Fibroblast of peridontal ligament (primary cell): ENCODE measurements around the gene ZNF142.

Source experiments
- DNase-seq: peaks from one replicate; pipeline ENCODE4 v3.0.0-alpha.2; 2010; ENCODE audit errors: extremely low read depth

ZNF142 gene

GRCh38 chr2:218648088-218648786, 11.2 kb downstream of the ZNF142 start:
- DNase-seq: peak; percentile 75

- peak; percentile 56 for DNase-seq
Observed at GRCh38 chr2:218645126-218645525, 14.3 kb downstream of the ZNF142 start.

- DNase-seq: no peak
Observed at GRCh38 chr2:218644721-218645120, 14.7 kb downstream of the ZNF142 start.

GRCh38 chr2:218643751-218644310, 15.6 kb downstream of the ZNF142 start:
- no peak for DNase-seq

- DNase-seq: no peak
Observed at GRCh38 chr2:218642786-218643185, 16.6 kb downstream of the ZNF142 start.

- DNase-seq: no peak
Observed at GRCh38 chr2:218642121-218642656, 17.2 kb downstream of the ZNF142 start.

GRCh38 chr2:218638372-218638771, 21.1 kb downstream of the ZNF142 start:
- no peak for DNase-seq

GRCh38 chr2:218635719-218636118, 23.7 kb downstream of the ZNF142 start:
- DNase-seq: no peak

GRCh38 chr2:218631837-218632236, 27.6 kb downstream of the ZNF142 start:
- DNase-seq: no peak

GRCh38 chr2:218627939-218628338, 31.5 kb downstream of the ZNF142 start:
- no peak for DNase-seq

- no peak for DNase-seq
Observed at GRCh38 chr2:218626369-218626768, 33.1 kb downstream of the ZNF142 start.

GRCh38 chr2:218623366-218623705, 36.1 kb downstream of the ZNF142 start:
- no peak for DNase-seq

- no peak for DNase-seq
Observed at GRCh38 chr2:218622606-218623365, 36.6 kb downstream of the ZNF142 start.

GRCh38 chr2:218621007-218621406, 38.4 kb downstream of the ZNF142 start:
- no peak for DNase-seq

GRCh38 chr2:218618102-218618860, 41.1 kb downstream of the ZNF142 start:
- peak; percentile 44 for DNase-seq

- no peak for DNase-seq
Observed at GRCh38 chr2:218615868-218616315, 43.5 kb downstream of the ZNF142 start.

GRCh38 chr2:218607436-218608115, 51.8 kb downstream of the ZNF142 start, which contains the start of gene PLCD4:
Gene PLCD4 (plus strand): TSS chr2:218607899. CDS start chr2:218615740, 7,841 bp downstream.
- DNase-seq: peak; percentile 92

GRCh38 chr2:218605432-218605831, 54.0 kb downstream of the ZNF142 start:
- peak; percentile 93 for DNase-seq
